ENCODE results near the gene TM4SF4. TPM values are rescaled to one million over a fixed set of nuclear protein-coding genes. Genes with fewer than 3 reads are reported as not detected.

TM4SF4 gene

GRCh38 chr3:149551500-149551899 lies 77.0 kb downstream of the TM4SF4 start:
- no peak overlapping the region for H2BK15ac ChIP-seq (replicated peaks; ENCODE audit: low read depth)
- H3K27ac ChIP-seq (ENCODE audit: low read depth, low read length) = no peak overlapping the region
- no peak overlapping the region for H3K23ac ChIP-seq (ENCODE audit: low read length)
- H3K27me3 ChIP-seq (ENCODE audit: insufficient read depth, low read length, poor library complexity) = no peaks in the 10 kb centered on the region
- no peak overlapping the region for H2BK5ac ChIP-seq (ENCODE audit: low read length)
- H4K8ac ChIP-seq (ENCODE audit: low read depth, low read length) = no peak overlapping the region
- H3K9ac ChIP-seq (ENCODE audit: low read length) = no peak overlapping the region
- DNase-seq = no peak
- H3K56ac ChIP-seq (ENCODE audit: low read length) = no peak overlapping the region
- no peak overlapping the region for H3K4me3 ChIP-seq (ENCODE audit: low read length)
- H2AK5ac ChIP-seq (ENCODE audit: low read length) = no peak overlapping the region
- H3K79me2 ChIP-seq (ENCODE audit: control insufficient read depth, insufficient read depth, low read length) = no peaks in the 10 kb centered on the region
- H2BK120ac ChIP-seq (ENCODE audit: low read depth, low read length) = no peak overlapping the region
- H3K79me1 ChIP-seq (ENCODE audit: low read length) = peaks cover 2% of the 10 kb centered on the region
- no peak overlapping the region for H4K5ac ChIP-seq (ENCODE audit: low read length)
- H3K4ac ChIP-seq (ENCODE audit: low read depth, low read length) = no peak overlapping the region
- no peak overlapping the region for H3K18ac ChIP-seq (ENCODE audit: low read length)
- no peaks in the 10 kb centered on the region for H3K36me3 ChIP-seq (ENCODE audit: control insufficient read depth, insufficient read depth, low read length)
- H3K4me2 ChIP-seq (ENCODE audit: low read length) = no peak overlapping the region
- H3K4me1 ChIP-seq (ENCODE audit: control insufficient read depth, low read depth, low read length) = peaks cover 20% of the 10 kb centered on the region

- H3K23ac ChIP-seq (ENCODE audit: low read length) = no peak overlapping the region
- H3K18ac ChIP-seq (ENCODE audit: low read length) = no peak overlapping the region
- WGBS (ENCODE audit: extremely low coverage, insufficient coverage, low lambda C conversion rate) = no CpG with 5 or more reads among the region's 2 CpGs
- no peak overlapping the region for H2BK120ac ChIP-seq (ENCODE audit: low read depth, low read length)
- H2BK5ac ChIP-seq (ENCODE audit: low read length) = no peak overlapping the region
- H3K4ac ChIP-seq (ENCODE audit: low read depth, low read length) = no peak overlapping the region
- H3K56ac ChIP-seq (ENCODE audit: low read length) = no peak overlapping the region
- H2BK15ac ChIP-seq (replicated peaks; ENCODE audit: low read depth) = no peak overlapping the region
- H3K4me3 ChIP-seq (ENCODE audit: low read length) = no peak overlapping the region
- no peak overlapping the region for H4K8ac ChIP-seq (ENCODE audit: low read depth, low read length)
- H2AK5ac ChIP-seq (ENCODE audit: low read length) = no peak overlapping the region
- no peak overlapping the region for H3K27ac ChIP-seq (ENCODE audit: low read depth, low read length)
- no peaks in the 10 kb centered on the region for H3K27me3 ChIP-seq (ENCODE audit: insufficient read depth, low read length, poor library complexity)
- H3K79me1 ChIP-seq (ENCODE audit: low read length) = peaks cover 2% of the 10 kb centered on the region
- DNase-seq = no peak
- no peak overlapping the region for H4K5ac ChIP-seq (ENCODE audit: low read length)
- H3K9ac ChIP-seq (ENCODE audit: low read length) = no peak overlapping the region
- no peak overlapping the region for H3K4me2 ChIP-seq (ENCODE audit: low read length)
- no peaks in the 10 kb centered on the region for H3K36me3 ChIP-seq (ENCODE audit: control insufficient read depth, insufficient read depth, low read length)
- peaks cover 20% of the 10 kb centered on the region for H3K4me1 ChIP-seq (ENCODE audit: control insufficient read depth, low read depth, low read length)
- no peaks in the 10 kb centered on the region for H3K79me2 ChIP-seq (ENCODE audit: control insufficient read depth, insufficient read depth, low read length)
Measured at GRCh38 chr3:149552700-149553099, 78.2 kb downstream of the TM4SF4 start.

Small RNA genes lying within 50 kb of the gene (small RNA-seq; reads per million reads assigned to genes)
- gene AC108751.2 (ENCODE audit: insufficient read depth) (not detected), gene RNU6-1098P (ENCODE audit: insufficient read depth) (not detected)
